HG02678 (cell line): ENCODE measurements around the gene LRP3.
"Not testable (repeated sequence)": the region's sequence is repeated elsewhere in the genome, so short reads cannot be mapped to it uniquely, and the experiment has no call there.

ENCODE experiments used
- ATAC-seq: cut with Tn5 transposase; IDR thresholded peaks from one replicate; pipeline ENCODE4 v1.9.1; 2021; ENCODE audit warnings: mild to moderate bottlenecking, moderate library complexity; ENCODE audit not compliant: unreplicated experiment

The LRP3 gene

GRCh38 chr19:33201886-33202545 lies 7.9 kb downstream of the LRP3 start:
- ATAC-seq = no peak

- ATAC-seq = no peak
Measured at GRCh38 chr19:33202546-33203507, 8.7 kb downstream of the LRP3 start.

- ATAC-seq = no peak
Measured at GRCh38 chr19:33203529-33203928, 9.4 kb downstream of the LRP3 start.

- no peak for ATAC-seq
Measured at GRCh38 chr19:33204136-33204973, 10.2 kb downstream of the LRP3 start.

GRCh38 chr19:33205110-33205509 lies 11.0 kb downstream of the LRP3 start:
- no peak for ATAC-seq

DNA sequence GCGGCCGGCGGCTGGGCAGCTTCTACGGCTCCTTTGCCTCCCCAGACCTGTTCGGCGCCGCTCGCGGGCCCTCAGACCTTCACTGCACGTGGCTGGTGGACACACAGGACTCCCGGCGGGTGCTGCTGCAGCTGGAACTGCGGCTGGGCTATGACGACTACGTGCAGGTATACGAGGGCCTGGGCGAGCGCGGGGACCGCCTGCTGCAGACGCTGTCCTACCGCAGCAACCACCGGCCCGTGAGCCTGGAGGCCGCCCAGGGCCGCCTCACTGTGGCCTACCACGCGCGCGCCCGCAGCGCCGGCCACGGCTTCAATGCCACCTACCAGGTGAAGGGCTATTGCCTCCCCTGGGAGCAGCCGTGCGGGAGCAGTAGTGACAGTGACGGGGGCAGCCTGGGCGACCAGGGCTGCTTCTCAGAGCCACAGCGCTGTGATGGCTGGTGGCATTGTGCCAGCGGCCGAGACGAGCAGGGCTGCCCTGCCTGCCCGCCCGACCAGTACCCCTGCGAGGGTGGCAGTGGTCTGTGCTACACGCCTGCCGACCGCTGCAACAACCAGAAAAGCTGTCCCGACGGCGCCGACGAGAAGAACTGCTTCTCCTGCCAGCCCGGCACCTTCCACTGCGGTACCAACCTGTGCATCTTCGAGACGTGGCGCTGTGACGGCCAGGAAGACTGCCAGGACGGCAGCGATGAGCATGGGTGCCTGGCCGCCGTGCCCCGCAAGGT lies 11.6 kb downstream of the LRP3 start:
- no peak for ATAC-seq

GRCh38 chr19:33206261-33207039 lies 12.3 kb downstream of the LRP3 start:
- ATAC-seq = no peak

DNA sequence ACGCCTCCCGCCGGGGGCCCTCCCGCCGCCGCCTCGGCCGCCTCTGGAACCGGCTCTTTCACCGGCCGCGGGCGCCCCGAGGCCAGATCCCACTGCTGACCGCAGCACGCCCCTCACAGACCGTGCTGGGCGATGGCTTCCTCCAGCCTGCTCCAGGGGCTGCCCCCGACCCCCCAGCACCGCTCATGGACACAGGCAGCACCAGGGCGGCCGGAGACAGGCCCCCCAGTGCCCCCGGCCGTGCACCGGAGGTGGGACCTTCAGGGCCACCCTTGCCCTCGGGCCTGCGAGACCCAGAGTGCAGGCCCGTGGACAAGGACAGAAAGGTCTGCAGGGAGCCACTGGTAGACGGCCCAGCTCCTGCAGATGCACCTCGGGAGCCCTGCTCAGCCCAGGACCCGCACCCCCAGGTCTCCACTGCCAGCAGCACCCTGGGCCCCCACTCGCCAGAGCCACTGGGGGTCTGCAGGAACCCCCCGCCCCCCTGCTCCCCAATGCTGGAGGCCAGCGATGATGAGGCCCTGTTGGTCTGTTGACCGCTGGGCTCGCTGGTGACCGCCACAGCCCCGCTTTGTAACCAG lies 13.0 kb downstream of the LRP3 start:
- ATAC-seq = no peak

DNA sequence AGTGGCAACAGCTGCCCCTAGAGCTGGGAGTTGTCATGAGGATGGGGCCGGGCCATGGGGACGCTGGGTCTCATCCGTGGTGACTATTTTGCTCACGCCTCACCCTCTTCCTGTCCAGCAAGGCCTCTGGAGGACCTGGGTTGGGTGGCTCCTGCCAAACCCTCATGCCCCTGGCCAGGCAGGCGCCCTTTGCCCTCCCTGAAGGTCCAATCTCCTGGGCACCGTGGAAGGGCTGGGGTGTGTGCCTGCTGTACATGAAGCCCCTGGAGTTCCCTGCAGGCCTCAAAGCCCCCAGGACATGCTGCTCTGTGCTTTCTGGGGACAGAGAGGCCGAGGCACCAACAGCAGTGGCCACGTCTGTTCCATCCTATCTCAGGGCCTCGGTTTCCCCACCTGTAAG lies 13.8 kb downstream of the LRP3 start:
- ATAC-seq = no peak

- no peak for ATAC-seq
Measured at GRCh38 chr19:33208371-33208895, 14.3 kb downstream of the LRP3 start.

- ATAC-seq = no peak
Measured at GRCh38 chr19:33208904-33209849, 15.0 kb downstream of the LRP3 start.

GRCh38 chr19:33209850-33210230 lies 15.7 kb downstream of the LRP3 start:
- ATAC-seq = not testable (repeated sequence)

DNA sequence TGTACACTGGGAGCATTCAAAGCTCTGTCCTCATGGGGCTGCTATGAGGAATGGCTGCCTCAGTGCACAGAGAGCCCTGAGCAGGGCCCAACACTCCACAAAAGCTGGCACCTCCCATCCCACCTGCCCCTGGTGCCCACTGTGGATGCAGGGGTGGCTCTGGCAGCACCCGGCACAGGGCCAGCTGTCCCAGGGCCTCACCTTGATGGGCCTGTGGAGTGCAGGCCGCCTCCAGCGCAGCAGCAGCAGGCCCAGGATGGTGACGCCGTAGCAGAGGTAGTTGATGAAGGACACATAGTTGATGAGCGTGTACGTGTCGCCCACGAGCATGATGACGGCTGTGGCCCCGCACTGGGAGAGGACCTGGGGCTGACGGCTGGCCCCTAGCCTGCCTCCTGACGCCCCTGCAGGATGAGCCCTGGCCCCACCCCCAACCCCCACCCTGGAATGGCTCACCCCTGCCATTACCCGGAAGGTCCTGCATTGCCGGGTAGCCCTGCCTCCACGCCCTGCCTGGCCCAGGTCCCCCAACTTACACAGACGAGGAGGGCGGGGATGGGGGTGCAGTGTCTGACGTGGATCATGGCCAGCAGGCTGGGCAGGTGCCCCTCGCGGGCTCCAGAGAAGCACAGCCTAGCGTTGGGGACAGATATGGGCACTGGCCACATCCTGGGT lies 16.3 kb downstream of the LRP3 start:
- ATAC-seq = no peak

DNA sequence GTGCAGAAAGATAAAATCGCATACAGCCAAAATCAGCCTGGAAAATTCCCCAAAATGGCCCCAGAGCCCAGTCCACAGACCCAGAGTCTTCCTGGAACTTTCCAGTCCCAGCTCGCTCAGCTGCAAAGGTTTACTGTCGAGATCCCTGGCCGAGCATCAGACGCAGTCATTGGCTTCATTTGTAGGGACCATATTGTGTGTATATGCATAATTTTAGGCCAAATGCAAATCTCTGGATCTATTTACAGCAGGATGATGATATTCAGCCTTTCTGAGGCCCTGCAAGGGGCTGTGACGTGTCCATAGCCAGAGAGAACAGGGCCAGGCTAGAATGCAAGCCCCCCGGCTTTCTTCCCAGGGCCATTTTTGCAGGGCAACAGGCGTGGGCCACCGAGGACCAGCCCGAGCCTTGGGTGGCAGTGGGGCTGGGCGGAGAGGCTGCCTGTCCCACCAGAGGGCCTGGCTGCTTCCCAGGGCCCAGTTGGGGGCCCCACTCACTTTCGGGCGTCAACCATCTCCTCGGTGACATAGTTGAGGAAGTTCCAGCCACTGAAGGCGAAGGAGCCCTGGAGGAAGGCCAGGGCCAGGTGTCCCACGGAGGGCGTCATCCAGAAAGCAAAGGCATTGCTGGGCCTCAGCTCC lies 17.8 kb downstream of the LRP3 start:
- ATAC-seq = no peak

DNA sequence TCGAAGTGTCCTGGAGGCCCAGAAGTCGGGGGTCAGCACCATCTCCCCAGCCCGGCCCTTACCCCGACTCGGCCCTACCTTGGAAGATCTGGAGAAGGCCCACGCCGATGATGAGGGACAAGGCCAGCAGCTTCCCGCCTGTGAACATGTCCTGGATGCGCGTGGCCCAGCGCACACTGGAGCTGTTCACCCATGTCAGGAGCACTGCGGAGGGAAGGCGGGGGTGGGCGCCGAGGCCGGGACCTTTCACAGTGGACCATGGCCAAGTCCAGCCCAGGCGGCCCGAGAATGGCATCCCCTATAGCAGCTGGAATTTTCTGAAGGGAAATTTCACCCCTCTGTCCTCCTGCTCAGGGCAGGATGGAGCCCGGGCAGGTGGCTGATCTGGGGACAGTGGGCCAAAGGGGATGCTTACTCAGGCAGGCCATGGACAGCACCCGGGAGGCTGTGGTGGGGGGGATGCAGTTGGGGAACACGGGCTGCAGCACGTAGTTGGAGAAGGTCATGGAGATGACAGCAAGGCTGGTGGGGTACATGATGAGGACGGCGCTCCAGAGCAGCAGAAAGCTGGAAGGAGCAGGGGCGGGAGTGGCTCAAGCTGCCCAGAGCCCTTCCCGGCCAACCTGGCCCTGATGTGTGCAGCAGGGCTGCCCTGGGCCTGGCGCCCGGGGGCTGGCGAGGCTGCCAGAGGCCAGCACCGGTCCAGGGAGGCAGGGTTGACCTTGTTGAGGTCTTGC lies 18.5 kb downstream of the LRP3 start:
- ATAC-seq = no peak

- no peak for ATAC-seq
Measured at GRCh38 chr19:33214596-33214995, 20.5 kb downstream of the LRP3 start.
